SJSA1 (cell line): Measurements from ENCODE around the gene DKK3. TPM values are rescaled to one million over a fixed set of nuclear protein-coding genes. Genes with fewer than 3 reads are reported as not detected.
A peak's percentile ranks its signal among the peaks of the same experiment; 100 is the strongest.
"Not testable (repeated sequence)": the region's sequence is repeated elsewhere in the genome, so short reads cannot be mapped to it uniquely, and the experiment has no call there.

Experiments used
- DNase-seq, 2 experiments: peaks; one replicate each; pipeline ENCODE4 v3.0.0-alpha.2; 2015 to 2020; ENCODE audit warnings: low spot score in 2 of 2, low read depth in 1 of 2
- H3K27ac ChIP-seq: fragments of 250-450 bp; sonication (Bioruptor Pico); 2 replicates; pipeline ENCODE4 v1.5.1; 2020; ENCODE audit warnings: mild to moderate bottlenecking, moderate library complexity
- H3K27me3 ChIP-seq: fragments of 250-450 bp; sonication (Bioruptor Pico); replicated peaks from 2 replicates; pipeline ENCODE4 v1.5.1; 2020; ENCODE audit warnings: mild to moderate bottlenecking, moderate library complexity
- H3K36me3 ChIP-seq: fragments of 250-450 bp; sonication (Bioruptor Pico); 2 replicates; pipeline ENCODE4 v1.5.1; 2020; ENCODE audit warnings: mild to moderate bottlenecking
- H3K4me1 ChIP-seq: fragments of 250-450 bp; sonication (Bioruptor Pico); replicated peaks from 2 replicates; pipeline ENCODE4 v1.6.1; 2021; ENCODE audit warnings: mild to moderate bottlenecking
- H3K4me3 ChIP-seq: fragments of 250-450 bp; sonication (Bioruptor Pico); 2 replicates; pipeline ENCODE4 v1.5.1; 2020; ENCODE audit warnings: mild to moderate bottlenecking
- H3K9me3 ChIP-seq: fragments of 250-450 bp; sonication (Bioruptor Pico); replicated peaks from 2 replicates; pipeline ENCODE4 v1.5.1; 2020; ENCODE audit warnings: mild to moderate bottlenecking
- total RNA-seq: library from RNA; depleted of rRNA; stranded (reverse); fragments of >200 nt; shearing (Covaris generic); gene quantifications from 2 replicates; pipeline ENCODE4 v1.2.3, GENCODE V29; 2014

Gene DKK3
- total RNA-seq, 1 experiment from 2014 or later = 807 TPM

DNA sequence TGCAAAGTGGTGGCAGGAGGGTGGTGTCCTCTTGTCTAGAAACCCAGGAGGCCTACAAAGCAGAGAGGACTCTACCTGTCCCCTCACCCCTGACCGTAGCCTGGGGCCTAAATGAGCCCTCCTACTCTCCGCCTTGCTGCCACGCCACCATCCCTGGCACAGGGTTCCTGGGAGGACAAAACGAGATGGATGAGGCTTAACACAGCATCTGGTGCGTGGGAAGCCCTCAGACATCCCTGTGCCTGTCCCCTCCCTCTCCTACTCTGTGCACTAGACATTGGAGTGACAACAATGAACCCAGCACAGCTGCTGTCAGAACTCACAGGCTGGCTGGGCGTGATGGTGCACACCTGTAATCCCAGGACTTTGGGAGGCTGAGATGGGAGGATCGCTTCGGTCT is 36.4 kb upstream of the DKK3 start:
- DNase-seq = no peak
- Histone ChIP-seq H3K9me3 (0 out of 2 replicates have a peak, but pooled peaks cover 2% of the 10 kb centered on the region), H3K27ac (peak overlapping the region; percentile 100), H3K4me3 (peak overlapping the region; percentile 15; the same call in 1 of the 2 replicates), H3K4me1 (peaks cover 58% of the 10 kb centered on the region), H3K27me3 (no peaks in the 10 kb centered on the region), H3K36me3 (no peaks in the 10 kb centered on the region)

DNA sequence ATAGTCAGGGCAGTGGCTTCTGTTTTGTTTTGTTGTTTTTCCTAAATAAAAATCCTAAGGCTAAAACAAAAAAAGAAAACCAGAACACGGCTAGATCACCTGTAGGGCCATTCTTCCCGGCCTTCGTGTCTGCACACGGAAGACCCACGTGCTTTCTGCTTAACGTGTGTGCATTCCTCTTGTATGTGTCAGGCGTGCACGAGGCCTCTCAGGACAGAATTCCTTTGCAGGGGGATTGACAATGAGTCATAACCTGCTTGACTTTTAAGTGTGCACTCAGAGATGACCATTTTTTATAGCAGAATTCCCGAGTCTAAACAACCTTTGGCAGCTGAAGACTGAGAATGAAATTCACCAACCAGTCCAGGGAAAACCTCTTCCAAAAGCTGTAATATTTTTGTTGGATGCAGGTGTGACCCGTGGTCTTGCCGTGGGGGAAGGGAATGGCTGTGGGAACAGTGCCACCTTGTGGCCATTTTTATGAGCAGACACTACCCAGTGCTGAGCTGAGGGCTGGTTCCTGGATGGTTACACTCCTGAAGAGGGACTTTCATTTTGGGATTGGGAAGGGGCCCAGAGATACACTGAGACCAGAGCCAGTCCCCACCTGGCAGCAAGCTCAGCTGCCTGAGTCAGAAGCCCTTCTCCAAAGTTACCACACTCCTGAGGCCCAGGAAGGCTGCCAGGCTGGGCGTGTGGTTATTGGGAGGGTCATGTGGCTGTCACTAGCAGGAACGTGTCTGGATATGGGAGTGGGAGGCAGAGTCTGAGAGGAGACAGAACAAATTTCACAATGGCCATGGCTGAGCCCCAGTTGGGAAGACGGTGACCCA is 35.7 kb upstream of the DKK3 start:
- Histone ChIP-seq H3K4me1 (peaks cover 58% of the 10 kb centered on the region), H3K27me3 (no peaks in the 10 kb centered on the region), H3K4me3 (peak overlapping the region; percentile 15), H3K9me3 (0 out of 2 replicates have a peak, but pooled peaks cover 2% of the 10 kb centered on the region), H3K36me3 (no peaks in the 10 kb centered on the region), H3K27ac (peak overlapping the region; percentile 100)
- peak; percentile 95 to 96 for DNase-seq

DNA sequence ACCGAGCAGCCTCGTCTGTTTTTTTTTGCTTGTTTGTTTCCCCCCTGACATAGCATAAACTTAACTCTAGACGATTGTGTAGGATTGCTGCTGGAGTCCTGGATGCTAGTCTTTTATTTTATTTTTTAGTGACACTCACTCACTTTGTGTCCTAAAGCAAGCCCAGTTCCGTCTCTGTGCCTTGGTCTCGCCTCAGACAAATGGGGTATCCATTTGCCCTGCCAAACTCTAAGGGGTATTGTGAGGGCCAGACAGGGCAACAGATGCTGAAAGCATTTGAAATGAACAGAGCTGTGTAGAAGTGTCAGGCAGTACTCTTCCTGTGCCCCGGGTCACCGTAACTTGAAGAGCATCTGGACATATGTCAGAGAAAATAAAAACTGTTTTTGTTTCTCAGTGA is 34.8 kb upstream of the DKK3 start:
- H3K27me3 ChIP-seq = no peaks in the 10 kb centered on the region
- H3K36me3 ChIP-seq = no peaks in the 10 kb centered on the region
- 0 out of 2 replicates have a peak, but pooled peaks cover 2% of the 10 kb centered on the region for H3K9me3 ChIP-seq
- DNase-seq = no peak
- peak overlapping the region; percentile 100 for H3K27ac ChIP-seq
- H3K4me3 ChIP-seq = no peak overlapping the region
- peaks cover 58% of the 10 kb centered on the region for H3K4me1 ChIP-seq

DNA sequence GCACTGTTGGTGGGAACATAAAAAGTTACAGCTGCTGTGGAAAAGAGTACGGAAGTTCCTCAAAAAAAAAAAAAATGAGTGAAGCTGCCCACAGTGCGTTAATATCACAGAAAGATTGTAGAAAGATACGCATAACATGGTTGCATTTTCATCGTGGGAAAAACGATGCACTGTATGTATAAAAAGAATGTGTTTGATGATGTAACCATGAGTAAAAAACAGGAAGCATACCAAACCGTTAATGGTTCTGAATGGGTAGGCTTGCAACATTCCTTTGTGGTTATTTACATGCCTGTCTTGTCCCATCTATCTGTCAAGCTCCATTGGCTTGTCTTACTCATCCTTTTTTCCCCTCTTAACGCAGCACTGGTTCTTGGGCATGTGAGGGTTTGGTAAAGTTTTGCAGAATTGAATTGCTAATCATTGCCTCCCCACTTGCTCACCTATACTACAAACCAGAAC is 33.8 kb upstream of the DKK3 start:
- Histone ChIP-seq H3K27ac (peak overlapping the region; percentile 100), H3K27me3 (no peaks in the 10 kb centered on the region), H3K36me3 (no peaks in the 10 kb centered on the region), H3K4me1 (peaks cover 52% of the 10 kb centered on the region), H3K9me3 (0 out of 2 replicates have a peak, but pooled peaks cover 2% of the 10 kb centered on the region), H3K4me3 (no peak overlapping the region)
- peak; percentile 72 to 95 for DNase-seq

DNA sequence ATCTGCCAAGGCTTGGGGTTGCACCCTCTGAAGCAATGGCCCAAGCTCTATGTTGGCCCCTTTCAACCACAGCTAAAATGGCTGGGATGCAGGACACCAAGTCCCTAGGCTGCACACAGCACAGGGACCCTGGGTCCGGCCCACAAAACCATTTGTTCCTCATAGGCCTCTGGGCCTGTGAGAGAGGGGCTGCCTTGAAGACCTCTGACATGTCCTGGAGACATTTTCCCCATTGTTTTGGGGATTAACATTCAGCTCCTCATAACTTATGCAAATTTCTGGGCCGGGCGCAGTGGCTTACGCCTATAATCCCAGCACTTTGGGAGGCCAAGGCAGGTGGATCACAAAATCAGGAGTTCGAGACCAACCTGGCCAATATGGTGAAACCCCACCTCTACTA is 32.3 kb upstream of the DKK3 start:
- not testable (repeated sequence) for H3K27me3 ChIP-seq, H3K27ac ChIP-seq, H3K4me3 ChIP-seq, DNase-seq, H3K36me3 ChIP-seq, H3K9me3 ChIP-seq
- peaks cover 38% of the 10 kb centered on the region for H3K4me1 ChIP-seq

DNA sequence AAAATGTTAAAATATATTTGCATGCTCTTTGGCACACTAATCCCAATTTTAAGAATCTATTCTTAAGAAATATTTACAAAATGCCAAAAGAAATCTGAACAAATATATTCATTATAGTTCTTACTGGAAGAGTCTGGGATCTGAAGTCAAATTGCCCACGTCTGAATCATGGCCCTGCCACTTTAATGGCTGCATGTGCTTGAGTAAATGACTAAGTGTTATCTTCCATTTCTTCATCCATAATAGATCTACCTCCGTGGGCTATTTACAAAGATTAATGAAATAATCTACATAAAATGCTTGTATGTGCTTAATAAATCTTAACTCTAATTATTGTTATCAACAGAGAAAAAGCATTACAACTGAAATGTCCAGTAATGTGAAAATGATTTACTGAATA is 24.5 kb upstream of the DKK3 start:
- no peak overlapping the region for H3K4me3 ChIP-seq
- no peak for DNase-seq
- H3K27me3 ChIP-seq = no peaks in the 10 kb centered on the region
- H3K27ac ChIP-seq = no peak overlapping the region
- H3K36me3 ChIP-seq = no peaks in the 10 kb centered on the region
- no peaks in the 10 kb centered on the region for H3K9me3 ChIP-seq
- H3K4me1 ChIP-seq = peaks cover 14% of the 10 kb centered on the region

DNA sequence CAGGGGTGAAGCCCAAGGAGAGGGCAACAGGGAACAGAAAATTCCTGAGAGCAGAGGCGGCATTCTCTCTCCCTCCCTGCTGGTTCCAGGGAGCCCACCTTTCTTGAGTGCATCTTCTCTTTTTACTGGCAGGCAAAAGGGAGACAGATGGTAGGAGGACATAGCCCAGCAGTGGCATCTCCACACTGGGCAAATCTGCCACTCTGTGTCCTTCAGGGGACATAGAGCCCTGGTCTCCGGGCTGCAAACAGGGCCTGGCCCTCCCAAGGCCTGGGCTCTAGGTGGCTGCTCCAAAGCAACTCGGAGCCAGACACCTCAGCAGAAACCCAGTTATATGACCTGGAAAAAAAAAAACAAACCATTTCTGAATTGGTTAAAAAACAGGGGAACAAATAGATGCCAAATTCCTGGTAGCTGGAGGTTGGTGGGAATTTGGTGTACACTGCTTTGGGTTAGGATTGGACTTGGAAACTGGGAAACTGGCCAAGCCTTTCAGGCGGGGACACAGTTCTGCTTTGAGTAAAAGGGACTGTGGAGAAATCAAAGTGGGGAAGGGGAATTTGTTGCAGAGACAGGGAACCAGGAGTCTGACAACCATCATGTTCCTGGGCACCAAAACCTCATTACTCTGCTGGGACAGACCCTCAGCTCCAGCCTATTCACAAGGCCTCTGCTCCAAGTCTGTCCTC is 23.6 kb upstream of the DKK3 start:
- no peak overlapping the region for H3K4me3 ChIP-seq
- H3K27me3 ChIP-seq = no peaks in the 10 kb centered on the region
- H3K27ac ChIP-seq = no peak overlapping the region
- no peaks in the 10 kb centered on the region for H3K9me3 ChIP-seq
- H3K4me1 ChIP-seq = peaks cover 14% of the 10 kb centered on the region
- no peak for DNase-seq
- no peaks in the 10 kb centered on the region for H3K36me3 ChIP-seq

DNA sequence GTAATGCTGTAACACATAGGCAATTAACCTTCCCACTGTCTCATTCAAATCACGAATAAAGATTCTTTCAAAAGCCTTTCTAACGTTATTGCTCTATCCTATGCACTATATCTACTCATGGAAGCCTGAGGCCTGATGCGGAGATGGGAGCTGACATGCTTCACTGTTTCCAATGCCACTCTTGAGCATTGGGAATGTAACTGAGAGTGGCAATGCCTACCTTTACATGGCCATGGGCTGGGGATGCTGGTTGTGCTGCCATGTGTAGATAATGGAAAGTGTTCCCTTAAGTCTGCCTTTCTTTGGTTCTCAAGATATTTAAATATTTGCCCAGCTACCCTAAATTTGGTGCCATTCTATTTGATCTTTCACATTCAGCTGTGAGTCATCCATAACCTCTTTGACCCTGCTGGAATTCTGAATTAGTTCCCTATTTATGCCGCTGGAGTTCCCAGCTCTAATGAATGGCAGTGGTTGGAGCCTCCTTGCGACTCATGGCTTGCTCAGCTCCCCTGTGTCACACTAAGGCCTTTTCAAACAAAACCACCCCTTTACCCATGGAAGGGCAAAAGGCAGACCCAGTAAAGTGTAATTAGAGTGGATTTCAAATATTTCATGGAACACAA is 21.4 kb upstream of the DKK3 start:
- no peaks in the 10 kb centered on the region for H3K27me3 ChIP-seq
- H3K36me3 ChIP-seq = no peaks in the 10 kb centered on the region
- H3K27ac ChIP-seq = no peak overlapping the region
- H3K4me1 ChIP-seq = peaks cover 14% of the 10 kb centered on the region
- H3K9me3 ChIP-seq = no peaks in the 10 kb centered on the region
- DNase-seq = peak in 1 of 2 experiments; percentile 51
- no peak overlapping the region for H3K4me3 ChIP-seq

DNA sequence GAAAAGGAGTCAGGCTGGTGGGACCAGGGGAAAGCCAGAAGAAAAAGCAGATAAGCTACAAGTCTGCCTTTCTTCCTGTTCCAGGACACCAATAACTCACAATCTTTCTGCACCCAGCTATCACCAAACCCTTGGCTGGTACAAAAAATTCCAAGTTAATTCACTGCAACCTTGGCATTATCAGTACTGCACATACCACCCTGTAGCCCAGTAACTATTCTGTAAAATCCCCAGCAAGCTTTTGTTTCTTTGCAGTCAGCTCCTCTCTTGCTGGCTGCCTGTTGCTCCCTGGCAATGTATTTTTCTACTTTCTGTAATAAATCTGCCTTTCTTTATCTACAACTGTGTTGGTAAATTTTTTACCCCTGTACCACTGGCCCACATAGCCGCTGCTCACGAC is 20.7 kb upstream of the DKK3 start:
- Histone ChIP-seq H3K36me3 (no peaks in the 10 kb centered on the region), H3K4me3 (no peak overlapping the region), H3K27me3 (no peaks in the 10 kb centered on the region), H3K4me1 (peaks cover 14% of the 10 kb centered on the region), H3K27ac (no peak overlapping the region), H3K9me3 (0 out of 2 replicates have a peak, but pooled peaks cover under 1% of the 10 kb centered on the region)
- DNase-seq = no peak

DNA sequence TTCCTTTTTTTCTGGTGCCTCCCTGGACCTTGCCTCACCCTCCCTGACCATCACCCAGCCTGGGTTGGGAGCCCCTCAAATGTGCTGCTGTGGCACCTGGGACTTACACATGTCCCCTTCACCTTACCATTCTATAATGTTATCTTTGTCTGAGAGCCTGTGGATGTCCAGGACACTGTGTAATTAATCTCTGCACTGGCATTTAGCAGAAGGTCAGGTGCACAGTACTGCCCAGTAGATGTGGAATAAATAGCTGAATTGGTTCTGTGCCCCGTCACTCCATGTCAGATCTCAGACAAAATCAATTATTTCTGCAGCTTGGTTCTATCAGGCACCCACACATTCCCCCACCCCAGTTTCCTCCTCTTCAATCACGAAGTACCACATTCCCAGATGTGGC is 19.9 kb upstream of the DKK3 start:
- no peak overlapping the region for H3K27ac ChIP-seq
- H3K4me1 ChIP-seq = peaks cover 14% of the 10 kb centered on the region
- DNase-seq = no peak
- H3K36me3 ChIP-seq = no peaks in the 10 kb centered on the region
- H3K9me3 ChIP-seq = 0 out of 2 replicates have a peak, but pooled peaks cover 2% of the 10 kb centered on the region
- H3K4me3 ChIP-seq = no peak overlapping the region
- H3K27me3 ChIP-seq = no peaks in the 10 kb centered on the region

DNA sequence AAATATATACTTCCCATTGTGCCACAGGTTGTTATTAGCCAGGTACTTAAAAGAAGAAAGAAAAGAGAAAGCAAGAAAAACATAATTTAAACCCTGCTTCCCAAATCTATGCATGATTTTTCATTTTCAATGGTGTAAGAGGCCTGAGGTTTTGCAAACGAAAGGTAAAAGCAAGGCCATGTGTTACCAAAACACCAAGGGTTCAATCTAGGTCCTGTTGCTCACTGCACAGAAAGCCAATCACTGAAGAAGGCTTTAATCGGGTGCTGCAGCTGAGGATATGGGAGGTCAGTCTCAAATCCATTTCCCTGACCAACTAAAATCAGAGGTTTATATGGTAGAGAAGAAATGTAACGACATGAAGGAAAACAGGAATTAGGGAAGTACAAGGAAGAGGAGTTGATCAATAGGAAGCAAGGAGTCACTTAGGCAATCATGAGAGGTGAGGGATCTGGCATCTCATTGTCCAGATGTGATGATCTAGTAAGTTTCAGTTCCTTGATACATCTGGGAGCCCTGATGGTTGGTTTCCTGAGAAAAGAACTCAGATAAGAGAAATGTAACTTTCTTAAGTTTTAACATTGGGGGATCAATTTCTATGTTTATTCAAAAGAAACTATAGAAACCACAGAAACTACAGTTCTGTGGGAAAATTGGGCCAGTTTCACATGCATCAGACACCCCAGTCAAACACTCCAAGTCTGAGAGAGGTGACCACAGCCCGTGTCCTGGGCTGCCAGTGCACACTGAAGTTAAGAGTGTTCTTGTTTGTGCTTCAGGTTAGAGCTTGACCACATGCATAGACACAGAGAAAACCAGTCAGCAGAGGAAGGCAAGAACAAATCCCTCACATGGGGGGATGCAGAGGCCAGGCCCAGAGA is 18.1 kb upstream of the DKK3 start:
- H3K27me3 ChIP-seq = no peaks in the 10 kb centered on the region
- no peak overlapping the region for H3K27ac ChIP-seq
- 0 out of 2 replicates have a peak, but pooled peaks cover 2% of the 10 kb centered on the region for H3K9me3 ChIP-seq
- H3K36me3 ChIP-seq = no peaks in the 10 kb centered on the region
- peaks cover 14% of the 10 kb centered on the region for H3K4me1 ChIP-seq
- no peak for DNase-seq
- H3K4me3 ChIP-seq = no peak overlapping the region

DNA sequence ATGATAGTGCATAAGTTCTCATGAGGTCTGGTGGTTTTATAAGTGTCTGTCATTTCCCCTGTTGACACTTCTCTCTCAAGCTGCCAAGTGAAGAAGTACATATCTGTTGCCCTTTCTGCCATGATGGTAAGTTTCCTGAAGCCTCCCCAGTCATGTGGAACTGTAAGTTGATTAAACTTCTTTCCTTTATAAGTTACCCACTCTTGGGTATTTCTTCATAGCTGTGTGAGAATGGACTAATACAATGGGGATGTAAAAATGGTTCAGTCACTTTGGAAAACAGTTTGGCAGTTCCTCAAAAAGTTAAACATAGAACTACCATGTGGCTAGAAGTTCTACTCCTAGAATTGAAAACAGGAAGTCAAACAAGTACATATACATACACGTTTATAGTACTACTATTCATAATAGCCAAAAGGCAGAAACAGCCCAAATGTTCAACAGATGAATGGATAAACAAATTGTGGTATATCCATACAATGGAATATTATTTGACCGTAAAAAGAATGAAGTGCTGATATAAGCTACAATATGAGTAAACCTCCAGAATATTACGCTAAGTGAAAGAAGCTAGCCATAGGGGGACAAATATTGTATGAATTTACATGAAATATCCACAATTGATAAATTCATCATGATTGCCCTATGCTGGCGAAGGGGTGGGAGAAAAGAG is 16.0 kb upstream of the DKK3 start:
- Histone ChIP-seq H3K4me1 (peaks cover 7% of the 10 kb centered on the region), H3K4me3 (no peak overlapping the region), H3K27me3 (no peaks in the 10 kb centered on the region), H3K27ac (no peak overlapping the region), H3K9me3 (0 out of 2 replicates have a peak, but pooled peaks cover 2% of the 10 kb centered on the region), H3K36me3 (no peaks in the 10 kb centered on the region)
- no peak for DNase-seq
